ENCODE measurements around the gene ARV1.

- no peak for TF ChIP-seq POLR2A (IDR thresholded peaks at IDR 0.05)
- TF ChIP-seq, protein P1, sequence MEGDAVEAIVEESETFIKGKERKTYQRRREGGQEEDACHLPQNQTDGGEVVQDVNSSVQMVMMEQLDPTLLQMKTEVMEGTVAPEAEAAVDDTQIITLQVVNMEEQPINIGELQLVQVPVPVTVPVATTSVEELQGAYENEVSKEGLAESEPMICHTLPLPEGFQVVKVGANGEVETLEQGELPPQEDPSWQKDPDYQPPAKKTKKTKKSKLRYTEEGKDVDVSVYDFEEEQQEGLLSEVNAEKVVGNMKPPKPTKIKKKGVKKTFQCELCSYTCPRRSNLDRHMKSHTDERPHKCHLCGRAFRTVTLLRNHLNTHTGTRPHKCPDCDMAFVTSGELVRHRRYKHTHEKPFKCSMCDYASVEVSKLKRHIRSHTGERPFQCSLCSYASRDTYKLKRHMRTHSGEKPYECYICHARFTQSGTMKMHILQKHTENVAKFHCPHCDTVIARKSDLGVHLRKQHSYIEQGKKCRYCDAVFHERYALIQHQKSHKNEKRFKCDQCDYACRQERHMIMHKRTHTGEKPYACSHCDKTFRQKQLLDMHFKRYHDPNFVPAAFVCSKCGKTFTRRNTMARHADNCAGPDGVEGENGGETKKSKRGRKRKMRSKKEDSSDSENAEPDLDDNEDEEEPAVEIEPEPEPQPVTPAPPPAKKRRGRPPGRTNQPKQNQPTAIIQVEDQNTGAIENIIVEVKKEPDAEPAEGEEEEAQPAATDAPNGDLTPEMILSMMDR (IDR thresholded peaks at IDR 0.05), result no peak
Observed at GRCh38 chr1:231032963-231033362, 54.1 kb downstream of the ARV1 start.
